Raji (cell line): ENCODE results near the gene ST3GAL5.

ENCODE experiments used
- POLR2A ChIP-seq: IDR thresholded peaks from 2 replicates; pipeline ENCODE4 v1.6.1; 2011; ENCODE audit warnings: low read depth, low read length, control low read depth; ENCODE audit not compliant: insufficient read depth

Gene ST3GAL5

DNA sequence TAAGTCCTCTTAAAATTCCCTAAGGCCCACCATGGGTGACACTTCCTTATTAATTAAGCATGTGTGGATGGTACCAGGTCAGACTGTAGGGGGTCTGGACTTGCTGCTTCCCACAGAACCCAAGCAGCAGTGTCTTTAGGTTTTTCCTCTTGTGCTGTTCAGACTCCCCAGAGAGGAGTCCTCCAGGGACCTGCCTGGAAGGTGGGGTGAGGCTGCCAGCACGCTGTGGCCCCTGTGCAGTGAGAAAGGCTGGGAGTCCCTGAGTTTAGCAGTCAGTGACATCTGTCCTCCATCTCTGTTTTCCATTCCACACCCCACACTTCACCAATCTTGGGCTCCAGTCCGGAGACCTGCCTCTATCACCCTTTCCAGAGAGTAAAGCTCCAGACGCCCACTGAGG, 18.0 kb upstream of the ST3GAL5 start:
- no peak for TF ChIP-seq POLR2A

DNA sequence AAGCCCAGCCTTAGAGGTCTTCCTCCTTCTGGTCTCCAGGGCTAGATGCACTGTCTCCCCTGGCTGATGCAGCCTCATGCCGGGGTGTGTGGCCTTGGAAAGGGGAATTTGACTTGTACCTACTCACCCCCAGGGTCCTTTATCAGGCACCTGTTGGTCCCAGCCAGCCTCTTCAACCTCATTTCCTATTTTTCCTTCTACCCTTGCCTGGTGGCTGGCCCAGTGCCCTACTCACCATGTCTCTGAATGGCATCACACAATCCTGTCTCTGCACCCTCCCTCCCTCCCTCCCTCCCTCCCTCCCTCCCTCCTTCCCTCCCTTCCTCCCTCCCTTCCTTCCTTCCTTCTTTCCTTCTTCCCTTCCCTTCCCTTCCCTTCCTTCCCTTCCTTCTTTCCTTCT, 17.1 kb upstream of the ST3GAL5 start:
- TF ChIP-seq POLR2A = no peak

DNA sequence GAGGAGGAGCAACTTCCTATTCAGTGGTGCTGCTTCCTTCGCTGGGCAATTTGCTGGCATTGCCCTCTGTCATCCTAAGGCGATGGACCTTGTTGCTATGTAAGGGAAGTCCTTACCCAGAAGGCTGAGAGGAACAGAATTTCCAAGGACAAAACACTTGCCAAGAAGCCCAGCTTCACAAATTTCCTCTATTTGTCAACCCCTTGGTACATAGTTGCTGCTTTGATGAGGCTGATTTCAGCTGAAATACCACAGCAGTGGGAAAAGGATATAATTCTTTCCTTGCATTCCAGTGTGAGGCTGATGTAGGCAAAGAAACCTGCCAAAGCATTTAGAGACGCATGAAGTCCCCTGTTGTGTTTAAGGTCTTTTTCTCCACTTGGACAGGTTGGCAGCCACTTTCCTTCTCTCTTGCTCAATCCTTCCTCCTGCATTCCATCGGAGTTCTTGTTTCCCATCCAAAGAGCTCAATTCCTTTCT, 16.4 kb upstream of the ST3GAL5 start:
- TF ChIP-seq POLR2A = no peak

DNA sequence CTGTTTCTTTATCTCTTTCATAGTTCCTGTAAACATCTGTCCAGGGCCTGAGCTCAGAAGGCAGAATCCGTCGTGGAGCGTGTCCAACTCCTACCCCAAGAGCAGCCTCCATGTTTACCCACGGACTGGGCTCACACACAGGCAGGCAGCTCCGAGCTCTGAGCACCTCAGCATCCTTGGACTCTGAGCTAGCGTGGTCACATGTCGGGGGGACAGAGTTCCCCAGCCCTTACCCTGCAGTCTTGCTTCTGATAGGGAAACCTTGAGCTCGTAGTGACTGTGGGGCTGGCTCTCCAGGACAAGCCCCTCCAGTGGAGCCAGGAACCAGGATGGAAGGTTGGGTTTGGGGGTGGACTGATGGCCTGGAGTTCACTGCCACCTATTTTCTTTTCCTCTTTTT, 15.1 kb upstream of the ST3GAL5 start:
- no peak for TF ChIP-seq POLR2A

DNA sequence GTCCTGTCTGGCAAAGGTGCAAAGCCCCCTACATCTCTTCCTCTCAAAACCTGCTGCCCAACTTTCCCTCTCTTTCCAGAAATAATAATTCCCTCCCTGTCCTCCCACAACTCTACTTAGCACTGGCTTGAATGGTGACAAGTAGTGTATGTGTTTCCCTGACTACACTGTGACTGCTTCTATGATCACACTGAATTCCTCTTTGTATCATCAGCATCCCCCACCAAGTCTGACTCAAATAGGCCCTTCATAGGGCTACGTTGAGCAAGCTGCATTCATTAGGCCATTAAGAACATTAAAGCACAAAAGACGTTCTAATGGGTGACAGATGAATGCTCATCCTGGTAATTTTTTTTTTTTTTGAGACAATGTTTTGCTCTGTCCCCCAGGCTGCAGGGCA, 13.7 kb upstream of the ST3GAL5 start:
- TF ChIP-seq POLR2A = no peak

DNA sequence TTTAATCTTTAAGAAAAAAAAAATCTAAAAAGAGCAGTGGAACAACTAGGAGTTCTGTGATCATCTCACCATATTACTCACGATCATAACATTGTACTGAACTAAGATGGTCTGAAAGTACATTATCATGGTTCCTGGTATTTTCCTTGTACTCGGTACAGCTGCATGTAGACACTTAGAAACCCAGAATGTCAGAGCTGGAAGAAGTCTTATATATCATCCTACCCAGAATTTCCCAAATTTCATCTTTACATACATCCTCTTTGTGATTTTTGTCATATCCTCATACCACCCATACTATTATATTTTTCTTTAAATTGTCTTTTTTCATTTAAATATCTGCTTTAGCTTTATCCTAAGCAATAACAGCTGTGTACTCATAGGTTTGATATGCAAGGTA, 12.4 kb upstream of the ST3GAL5 start:
- TF ChIP-seq POLR2A = no peak

DNA sequence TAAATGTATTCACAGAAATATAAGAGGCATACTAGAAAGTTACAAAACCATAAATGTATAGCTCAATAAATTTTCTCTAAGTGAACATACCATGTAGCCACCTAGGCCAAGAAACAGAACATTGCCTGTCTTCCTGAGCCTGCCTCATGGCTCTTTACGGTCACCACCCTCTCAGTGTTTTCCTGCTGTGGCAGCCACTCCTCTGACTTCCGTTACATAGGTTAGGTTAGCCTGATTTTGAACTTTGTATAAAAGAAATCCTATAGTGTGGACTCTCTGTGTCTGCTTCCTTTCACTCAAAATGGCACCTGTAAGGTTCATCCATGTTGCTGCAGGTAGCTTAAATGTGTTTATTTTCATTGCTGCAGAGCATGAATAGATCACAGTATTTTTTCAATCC, 11.6 kb upstream of the ST3GAL5 start:
- no peak for TF ChIP-seq POLR2A

DNA sequence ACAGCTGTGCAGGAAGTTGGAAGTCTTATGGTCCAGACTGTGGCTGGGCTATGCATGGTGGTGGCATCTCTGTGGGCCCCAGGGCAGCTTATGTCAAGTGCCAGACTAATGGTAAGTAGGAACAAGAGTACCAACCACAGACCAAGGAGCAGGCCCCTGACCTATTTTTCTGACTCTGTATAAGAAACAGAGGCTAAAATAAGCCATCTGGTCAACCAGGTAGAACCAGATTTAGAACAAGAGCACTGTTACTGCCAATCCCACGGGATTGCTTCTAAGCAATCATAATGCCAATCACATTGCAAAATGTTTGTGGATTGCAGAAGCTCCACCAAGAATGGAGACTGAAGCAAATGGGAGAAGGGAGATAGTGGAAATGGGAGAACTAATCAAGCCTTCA, 11.1 kb upstream of the ST3GAL5 start:
- no peak for TF ChIP-seq POLR2A

DNA sequence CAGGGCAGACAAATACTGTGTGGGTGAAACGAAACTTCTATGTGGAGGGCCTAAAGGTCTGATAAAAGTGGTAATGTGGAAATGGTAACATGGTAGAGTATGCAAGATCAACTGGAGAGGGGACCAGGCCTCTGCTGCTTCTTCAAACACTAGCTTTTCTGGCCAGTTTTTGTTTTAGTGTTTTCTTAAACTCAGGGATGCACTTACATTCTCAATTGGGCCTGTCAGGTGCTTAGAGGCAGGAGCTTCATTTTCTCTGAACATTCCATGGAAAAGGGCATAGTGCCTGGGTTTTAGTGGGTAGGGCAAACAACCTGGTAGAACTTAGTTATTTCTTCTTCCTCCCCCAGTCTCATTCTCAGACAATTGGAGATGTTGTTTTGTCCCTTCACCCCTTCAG, 10.5 kb upstream of the ST3GAL5 start:
- no peak for TF ChIP-seq POLR2A

DNA sequence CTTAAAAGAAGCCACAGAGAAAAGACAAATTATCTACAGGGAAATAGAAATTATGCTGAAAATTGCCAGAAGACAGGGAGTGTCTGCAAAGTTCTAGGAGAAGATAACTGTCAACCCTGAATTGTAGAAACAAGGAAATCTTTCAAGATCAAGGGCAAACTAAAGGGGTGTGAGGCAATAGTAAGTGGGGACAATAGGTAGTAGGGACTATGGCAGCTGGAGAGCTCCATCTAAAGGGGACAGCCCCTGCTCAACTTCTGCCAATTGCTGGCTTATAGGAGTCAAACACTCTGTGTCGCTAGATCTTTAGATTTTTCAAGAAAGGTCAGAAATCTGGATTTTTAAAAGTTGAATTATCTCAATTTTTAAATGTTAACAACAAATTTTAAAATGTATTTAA, 10.1 kb upstream of the ST3GAL5 start:
- TF ChIP-seq POLR2A = no peak

DNA sequence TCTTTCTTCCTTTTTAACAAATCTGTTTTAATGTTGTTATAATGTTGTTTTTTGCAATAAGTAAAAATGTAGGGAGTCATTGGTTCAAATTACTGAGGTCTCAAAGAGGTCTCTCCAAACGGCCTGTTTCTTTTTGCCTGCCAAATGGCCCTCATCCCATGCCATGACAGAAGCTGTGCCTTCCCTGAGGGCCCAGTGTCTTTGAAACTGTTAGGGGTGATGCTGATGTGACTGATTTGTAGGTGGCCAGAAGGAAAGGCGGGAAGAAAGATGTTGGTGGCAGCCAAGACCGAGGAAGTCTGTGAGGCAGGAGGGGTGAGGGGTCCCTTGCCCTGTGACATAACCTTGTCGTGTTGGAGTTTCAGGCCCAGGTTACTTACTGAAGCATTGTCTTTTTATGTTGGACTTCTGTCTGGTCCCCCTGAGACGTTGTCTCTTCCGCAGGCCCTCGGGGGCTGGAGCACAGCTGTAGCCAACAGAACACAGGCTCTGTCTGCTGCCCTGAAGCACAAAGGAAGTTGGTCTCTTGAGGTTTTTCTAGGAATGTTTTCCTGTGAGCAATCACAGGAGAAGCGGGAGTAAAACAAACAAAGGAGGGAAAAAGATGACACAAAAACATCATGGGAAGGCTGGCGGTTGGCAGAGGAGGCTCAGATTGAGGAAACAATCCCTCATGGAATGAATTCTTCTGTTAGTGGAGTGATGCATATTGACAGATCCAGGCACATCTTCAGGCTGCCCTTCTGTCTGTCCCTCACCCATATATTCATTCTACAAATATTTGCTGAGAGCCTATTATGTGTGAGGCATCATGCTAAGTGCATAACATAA, 4.9 kb upstream of the ST3GAL5 start:
- TF ChIP-seq POLR2A = no peak

DNA sequence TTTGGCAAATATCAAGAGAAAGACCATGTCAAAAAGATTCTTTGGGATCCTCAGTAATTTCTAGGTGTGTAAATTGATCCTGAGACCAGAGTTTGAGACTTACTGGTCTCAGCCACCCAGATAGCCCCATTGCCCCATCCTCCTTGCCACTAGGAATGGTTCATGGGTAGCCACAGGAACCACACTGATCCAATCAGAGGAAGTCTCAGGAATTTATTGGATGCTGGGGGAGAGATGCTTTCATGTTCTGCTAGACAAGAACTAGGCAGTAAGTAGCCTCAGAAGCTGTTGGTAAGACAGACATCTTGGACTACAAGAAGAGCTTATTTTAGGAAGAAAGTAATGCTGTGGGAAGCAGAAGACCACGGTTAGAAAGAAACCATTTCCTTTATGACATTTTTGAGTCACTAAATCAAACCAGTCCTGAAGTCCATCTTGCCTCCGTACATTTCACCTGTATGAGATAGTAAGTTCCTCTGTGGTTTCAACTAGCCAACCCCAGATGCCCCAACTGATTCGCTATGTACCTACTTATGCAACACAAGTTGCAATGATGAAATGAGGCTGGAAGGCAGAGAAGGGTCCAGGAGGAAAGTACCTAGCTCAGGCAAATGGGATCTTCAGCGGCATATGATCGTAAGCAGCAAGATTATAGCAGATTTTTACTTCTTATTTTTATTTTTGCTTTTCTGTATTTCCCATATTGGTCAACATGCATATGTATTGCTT, 3.6 kb upstream of the ST3GAL5 start:
- TF ChIP-seq POLR2A = no peak

DNA sequence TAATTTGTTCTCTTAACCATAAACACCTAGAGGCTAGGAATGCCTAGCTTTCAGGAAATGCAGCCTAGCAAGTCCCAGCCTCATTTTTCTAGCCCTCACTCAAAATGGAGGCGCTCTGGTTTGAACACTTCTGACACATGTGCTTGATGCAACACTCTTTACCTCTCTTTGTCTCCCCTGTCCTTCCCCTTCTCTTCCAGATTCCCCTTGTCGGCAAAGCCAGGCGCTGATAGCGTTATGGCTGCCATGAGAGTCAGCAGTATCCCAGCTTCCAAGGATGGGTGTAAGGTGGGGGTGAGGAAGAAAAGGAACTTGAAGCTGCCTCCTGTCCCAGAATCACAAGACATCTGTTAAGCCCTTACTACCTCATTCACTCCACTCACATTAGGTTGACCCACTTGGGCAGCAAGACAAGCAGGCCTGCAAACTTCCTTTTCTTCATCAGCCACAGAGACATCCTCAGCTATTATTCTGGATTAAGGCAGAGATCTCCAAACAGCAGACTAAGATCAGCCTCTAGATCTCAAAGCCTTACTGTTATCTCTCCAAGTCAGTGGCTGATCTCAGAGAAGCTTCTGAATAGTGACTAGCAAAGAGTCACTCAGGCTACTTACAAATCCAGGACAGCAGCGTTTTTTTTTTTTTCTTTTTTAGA, 1.9 kb upstream of the ST3GAL5 start:
- no peak for TF ChIP-seq POLR2A

DNA sequence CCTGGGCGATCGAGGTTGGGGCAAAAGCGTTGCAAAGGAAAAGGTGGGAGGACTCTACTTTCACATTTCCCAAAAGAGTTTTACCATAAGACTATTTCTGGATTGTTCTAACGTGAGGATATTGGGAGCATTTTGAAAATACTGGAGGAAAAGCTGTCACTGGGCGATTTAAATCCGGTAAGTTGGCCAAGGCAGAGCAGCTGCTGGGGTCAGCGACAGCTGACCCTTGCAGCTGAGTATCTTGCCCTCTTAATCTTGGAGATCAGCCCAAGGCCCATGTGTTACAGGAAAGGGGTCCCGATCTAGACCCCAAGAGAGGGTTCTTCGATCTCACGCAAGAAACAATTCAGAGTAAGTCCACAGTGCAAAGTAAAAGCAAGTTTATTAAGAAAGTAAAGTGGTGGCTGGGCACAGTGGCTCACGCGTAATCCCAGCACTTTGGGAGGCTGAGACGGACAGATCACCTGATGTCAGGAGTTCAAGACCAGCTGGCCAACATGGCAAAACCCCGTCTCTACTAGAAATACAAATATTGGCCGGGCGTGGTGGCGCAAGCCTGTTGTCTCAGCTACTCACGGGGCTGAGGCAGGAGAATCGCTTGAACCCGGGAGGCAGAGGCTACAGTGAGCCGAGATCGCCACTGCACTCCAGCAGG, 964 bp upstream of the ST3GAL5 start:
- TF ChIP-seq POLR2A = no peak

DNA sequence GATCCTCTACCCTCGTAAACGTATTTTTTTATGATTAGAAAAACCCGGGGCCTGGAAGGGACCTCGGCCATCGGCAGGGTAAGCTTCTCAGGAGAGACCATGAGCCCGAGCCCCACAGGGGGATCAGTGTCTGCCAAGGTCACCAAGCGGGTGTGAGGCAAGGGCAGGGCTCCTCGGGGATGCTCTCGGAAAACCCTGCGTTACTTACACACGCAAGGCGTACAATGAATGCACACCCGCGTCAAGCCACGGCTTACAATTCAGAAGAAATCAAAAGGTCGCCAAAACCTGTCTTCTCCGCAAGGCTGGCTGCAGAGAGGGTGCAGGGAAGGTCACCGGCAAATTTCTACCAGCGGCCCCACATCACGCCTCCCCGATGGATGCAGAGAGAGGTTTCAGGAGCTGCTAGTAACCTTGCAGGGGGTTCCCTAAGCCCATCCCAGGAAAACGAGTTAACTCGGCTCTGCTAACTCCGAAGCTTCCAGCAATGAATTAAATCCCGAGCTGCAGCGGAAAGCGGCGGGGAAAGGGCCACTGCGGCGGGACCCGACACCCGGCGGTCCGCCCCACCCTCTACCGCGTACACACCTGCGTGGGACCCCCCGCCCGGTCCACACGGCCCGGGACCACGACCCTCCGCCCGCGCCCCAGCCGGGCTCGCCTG, 638 bp downstream of the ST3GAL5 start:
- TF ChIP-seq POLR2A = no peak
